ENCODE results near the gene SIM2. TPM values are rescaled to one million over a fixed set of nuclear protein-coding genes. Genes with fewer than 3 reads are reported as not detected.

SIM2 gene
- total and polyA plus RNA-seq, 2 experiments from 2014 or later: 0.31 TPM; not detected in 1

DNA sequence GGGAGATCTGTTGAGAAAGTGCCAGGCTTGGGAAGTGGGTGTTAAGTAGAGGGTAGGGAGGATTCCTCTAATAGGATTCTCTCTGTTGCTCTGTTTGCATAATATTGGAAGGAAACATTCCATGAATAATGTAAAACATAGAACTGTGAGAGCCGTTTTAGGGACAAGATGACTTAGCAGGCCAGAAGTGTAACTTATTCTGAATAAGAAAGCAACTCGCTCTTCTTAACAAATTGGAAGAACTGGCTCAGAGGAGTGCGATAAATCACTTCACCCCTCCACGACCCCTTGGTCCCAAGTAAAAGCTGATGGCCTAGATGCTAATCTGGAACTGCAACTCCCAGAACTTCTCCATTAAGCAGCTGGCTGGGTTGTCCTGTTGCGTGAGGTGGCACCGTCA lies 19.1 kb downstream of the SIM2 start:
- Histone ChIP-seq H3K4me3 (no peak overlapping the region), H3K27ac (no peak overlapping the region), H3K27me3 (peaks cover 86% of the 10 kb centered on the region), H3K4me1 (ENCODE audit: low read depth) (no peaks in the 10 kb centered on the region), H3K36me3 (no peaks in the 10 kb centered on the region), H3K9me3 (ENCODE audit: low read depth) (no peaks in the 10 kb centered on the region)
- TF ChIP-seq, protein P1, sequence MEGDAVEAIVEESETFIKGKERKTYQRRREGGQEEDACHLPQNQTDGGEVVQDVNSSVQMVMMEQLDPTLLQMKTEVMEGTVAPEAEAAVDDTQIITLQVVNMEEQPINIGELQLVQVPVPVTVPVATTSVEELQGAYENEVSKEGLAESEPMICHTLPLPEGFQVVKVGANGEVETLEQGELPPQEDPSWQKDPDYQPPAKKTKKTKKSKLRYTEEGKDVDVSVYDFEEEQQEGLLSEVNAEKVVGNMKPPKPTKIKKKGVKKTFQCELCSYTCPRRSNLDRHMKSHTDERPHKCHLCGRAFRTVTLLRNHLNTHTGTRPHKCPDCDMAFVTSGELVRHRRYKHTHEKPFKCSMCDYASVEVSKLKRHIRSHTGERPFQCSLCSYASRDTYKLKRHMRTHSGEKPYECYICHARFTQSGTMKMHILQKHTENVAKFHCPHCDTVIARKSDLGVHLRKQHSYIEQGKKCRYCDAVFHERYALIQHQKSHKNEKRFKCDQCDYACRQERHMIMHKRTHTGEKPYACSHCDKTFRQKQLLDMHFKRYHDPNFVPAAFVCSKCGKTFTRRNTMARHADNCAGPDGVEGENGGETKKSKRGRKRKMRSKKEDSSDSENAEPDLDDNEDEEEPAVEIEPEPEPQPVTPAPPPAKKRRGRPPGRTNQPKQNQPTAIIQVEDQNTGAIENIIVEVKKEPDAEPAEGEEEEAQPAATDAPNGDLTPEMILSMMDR (IDR thresholded peaks at IDR 0.05; ENCODE audit: low read depth, low read length): no peak
- no peak for DNase-seq (ENCODE audit: low read depth in 1 of 2, low spot score in 1 of 2)

DNA sequence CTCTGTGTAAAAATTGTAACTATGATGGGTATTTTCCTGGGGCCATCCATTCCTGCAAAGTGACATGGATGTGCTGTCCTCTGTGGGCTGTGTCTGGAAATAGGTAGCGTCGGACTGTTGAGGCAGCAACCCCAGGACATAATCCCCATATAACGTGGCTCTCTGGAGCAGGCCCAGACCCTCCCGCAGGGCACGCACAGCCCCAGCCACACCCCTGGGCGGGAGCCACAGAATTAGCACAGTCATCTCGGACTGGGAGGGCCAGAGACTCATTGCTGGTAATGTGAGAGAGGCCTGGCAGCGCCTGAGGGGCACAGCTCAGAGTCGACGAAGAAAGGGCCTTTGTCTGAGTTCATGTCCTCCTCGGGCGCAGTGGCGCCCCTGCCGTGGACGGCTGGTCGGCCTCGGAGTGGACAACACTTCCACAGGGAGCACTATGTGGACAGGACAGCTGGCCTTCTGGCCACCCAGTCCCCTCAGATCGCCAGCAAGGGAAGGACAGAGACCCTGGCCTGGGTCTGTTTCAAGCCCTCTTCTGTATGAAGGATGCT lies 20.1 kb downstream of the SIM2 start:
- H3K36me3 ChIP-seq: no peaks in the 10 kb centered on the region
- H3K27ac ChIP-seq: no peak overlapping the region
- TF ChIP-seq, protein P1 (IDR thresholded peaks at IDR 0.05; ENCODE audit: low read depth, low read length): no peak
- H3K9me3 ChIP-seq (ENCODE audit: low read depth): no peaks in the 10 kb centered on the region
- no peak overlapping the region for H3K4me3 ChIP-seq
- H3K27me3 ChIP-seq: peaks cover 80% of the 10 kb centered on the region
- H3K4me1 ChIP-seq (ENCODE audit: low read depth): no peaks in the 10 kb centered on the region
- no peak for DNase-seq (ENCODE audit: low read depth in 1 of 2, low spot score in 1 of 2)

GRCh38 chr21:36719614-36720013 lies 20.7 kb downstream of the SIM2 start:
- Histone ChIP-seq H3K4me3 (no peak overlapping the region), H3K4me1 (ENCODE audit: low read depth) (no peaks in the 10 kb centered on the region), H3K27ac (no peak overlapping the region), H3K27me3 (peaks cover 74% of the 10 kb centered on the region), H3K36me3 (no peaks in the 10 kb centered on the region), H3K9me3 (ENCODE audit: low read depth) (no peaks in the 10 kb centered on the region)
- no peak for DNase-seq (ENCODE audit: low read depth in 1 of 2, low spot score in 1 of 2)
- TF ChIP-seq, protein P1 (IDR thresholded peaks at IDR 0.05; ENCODE audit: low read depth, low read length): no peak

GRCh38 chr21:36721817-36722216 lies 22.9 kb downstream of the SIM2 start:
- Histone ChIP-seq H3K27me3 (peaks cover 52% of the 10 kb centered on the region), H3K9me3 (ENCODE audit: low read depth) (no peaks in the 10 kb centered on the region), H3K36me3 (no peaks in the 10 kb centered on the region), H3K4me3 (no peak overlapping the region), H3K4me1 (ENCODE audit: low read depth) (no peaks in the 10 kb centered on the region), H3K27ac (no peak overlapping the region)
- DNase-seq (ENCODE audit: low read depth in 1 of 2, low spot score in 1 of 2): no peak
- TF ChIP-seq, protein P1 (IDR thresholded peaks at IDR 0.05; ENCODE audit: low read depth, low read length): no peak

- no peaks in the 10 kb centered on the region for H3K4me1 ChIP-seq (ENCODE audit: low read depth)
- no peak overlapping the region for H3K27ac ChIP-seq
- H3K4me3 ChIP-seq: no peak overlapping the region
- H3K27me3 ChIP-seq: peaks cover 45% of the 10 kb centered on the region
- H3K36me3 ChIP-seq: no peaks in the 10 kb centered on the region
- no peak for DNase-seq (ENCODE audit: low read depth in 1 of 2, low spot score in 1 of 2)
- no peaks in the 10 kb centered on the region for H3K9me3 ChIP-seq (ENCODE audit: low read depth)
- TF ChIP-seq, protein P1 (IDR thresholded peaks at IDR 0.05; ENCODE audit: low read depth, low read length): no peak
Measured at GRCh38 chr21:36722370-36723368, 23.8 kb downstream of the SIM2 start.

All from cardiac muscle cell (in vitro differentiated cells and primary cell).